HCT116 (cell line): ENCODE data around the gene DNAJC10.

ENCODE experiments used
- EGR1 ChIP-seq: IDR thresholded peaks from 2 replicates; pipeline ENCODE4 v1.6.1; 2012; ENCODE audit warnings: low read depth
- ELF1 ChIP-seq: IDR thresholded peaks from 2 replicates; pipeline ENCODE4 v1.6.1; 2012; ENCODE audit warnings: low read depth, borderline replicate concordance
- EZH2 ChIP-seq: fragments of 200-600 bp; sonication (generic); IDR thresholded peaks from 2 replicates; pipeline ENCODE4 v1.6.1; 2017; ENCODE audit warnings: antibody characterized with exemption, mixed run types
- FOSL1 ChIP-seq: IDR thresholded peaks from 2 replicates; pipeline ENCODE4 v1.6.1; 2012; ENCODE audit warnings: low read depth
- POLR2A ChIP-seq: IDR thresholded peaks from 2 replicates; pipeline ENCODE4 v1.7.0; 2011; ENCODE audit warnings: borderline replicate concordance; ENCODE audit not compliant: insufficient read depth, insufficient read length; ENCODE audit errors: extremely low read depth
- POLR2AphosphoS5 ChIP-seq: IDR thresholded peaks from 2 replicates; pipeline ENCODE4 v1.6.1; 2011; ENCODE audit warnings: mild to moderate bottlenecking, low read depth, low read length, moderate library complexity
- RAD21 ChIP-seq: IDR thresholded peaks from 2 replicates; pipeline ENCODE4 v1.6.1; 2012; ENCODE audit warnings: low read depth, mild to moderate bottlenecking
- YY1 ChIP-seq: IDR thresholded peaks from 2 replicates; pipeline ENCODE4 v1.6.1; 2011; ENCODE audit warnings: low read length, low read depth, moderate library complexity, mild to moderate bottlenecking; ENCODE audit not compliant: insufficient replicate concordance; ENCODE audit errors: extremely low read depth
- ZFX ChIP-seq: fragments of 450-650 bp; IDR thresholded peaks from 2 replicates; pipeline ENCODE4 v1.6.1; 2017
- ZNF274 ChIP-seq: fragments of 200-500 bp; sonication (Bioruptor generic); IDR thresholded peaks from 2 replicates; pipeline ENCODE4 v1.6.1; 2014; ENCODE audit warnings: mild to moderate bottlenecking, low read depth, low read length, inconsistent platforms
- TF ChIP-seq, protein P1 (sequence below), 3 experiments: fragments of 200-600 bp in 1 of 3; sonication (generic) in 1 of 3; IDR thresholded peaks in 2 of 3; conservative IDR thresholded peaks in 1 of 3; 2 replicates each; pipeline ENCODE4 v1.5.1; 2012 to 2017; ENCODE audit warnings: low read depth in 2 of 3, low read length in 2 of 3, antibody characterized with exemption in 1 of 3, borderline replicate concordance in 1 of 3, control low read depth in 1 of 3, mild to moderate bottlenecking in 1 of 3, mixed read lengths in 1 of 3, mixed run types in 1 of 3, moderate library complexity in 1 of 3; ENCODE audit not compliant: insufficient read depth in 1 of 3
- TF ChIP-seq, protein P2 (sequence below): IDR thresholded peaks from 2 replicates; pipeline ENCODE4 v1.6.1; 2012
- TF ChIP-seq, protein P3 (sequence below): IDR thresholded peaks from 2 replicates; pipeline ENCODE4 v1.6.1; 2012

DNA sequence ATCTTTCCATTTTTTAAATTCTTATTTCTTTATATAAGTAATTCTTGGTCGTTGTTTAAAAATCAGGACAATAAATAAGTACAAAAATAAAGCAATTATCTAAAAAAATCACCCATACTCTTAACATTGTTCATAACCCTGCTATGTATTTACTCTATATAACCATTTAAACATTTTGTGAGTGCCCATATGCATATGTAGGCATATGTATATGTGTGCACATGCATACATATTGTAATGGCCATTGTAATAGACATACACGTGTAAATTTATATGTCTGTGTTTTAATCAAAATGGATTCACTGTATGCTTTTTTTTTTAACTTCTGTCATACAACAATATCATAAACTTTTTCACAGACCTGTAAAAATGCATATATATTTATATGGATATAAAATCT, 25.6 kb downstream of the DNAJC10 start:
- no peak for TF ChIP-seq POLR2A
- TF ChIP-seq, protein P1, sequence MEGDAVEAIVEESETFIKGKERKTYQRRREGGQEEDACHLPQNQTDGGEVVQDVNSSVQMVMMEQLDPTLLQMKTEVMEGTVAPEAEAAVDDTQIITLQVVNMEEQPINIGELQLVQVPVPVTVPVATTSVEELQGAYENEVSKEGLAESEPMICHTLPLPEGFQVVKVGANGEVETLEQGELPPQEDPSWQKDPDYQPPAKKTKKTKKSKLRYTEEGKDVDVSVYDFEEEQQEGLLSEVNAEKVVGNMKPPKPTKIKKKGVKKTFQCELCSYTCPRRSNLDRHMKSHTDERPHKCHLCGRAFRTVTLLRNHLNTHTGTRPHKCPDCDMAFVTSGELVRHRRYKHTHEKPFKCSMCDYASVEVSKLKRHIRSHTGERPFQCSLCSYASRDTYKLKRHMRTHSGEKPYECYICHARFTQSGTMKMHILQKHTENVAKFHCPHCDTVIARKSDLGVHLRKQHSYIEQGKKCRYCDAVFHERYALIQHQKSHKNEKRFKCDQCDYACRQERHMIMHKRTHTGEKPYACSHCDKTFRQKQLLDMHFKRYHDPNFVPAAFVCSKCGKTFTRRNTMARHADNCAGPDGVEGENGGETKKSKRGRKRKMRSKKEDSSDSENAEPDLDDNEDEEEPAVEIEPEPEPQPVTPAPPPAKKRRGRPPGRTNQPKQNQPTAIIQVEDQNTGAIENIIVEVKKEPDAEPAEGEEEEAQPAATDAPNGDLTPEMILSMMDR (IDR thresholded peaks at IDR 0.05 in 2 of 3, conservative IDR thresholded peaks at IDR 0.05 in 1 of 3; ENCODE audit: borderline replicate concordance in 1 of 3, insufficient read depth in 1 of 3, low read depth in 2 of 3, low read length in 2 of 3): no peak
- TF ChIP-seq FOSL1: no peak
- TF ChIP-seq YY1: no peak
- no peak for TF ChIP-seq RAD21
- TF ChIP-seq EZH2: no peak
- TF ChIP-seq ZNF274: no peak
- no peak for TF ChIP-seq POLR2AphosphoS5
- no peak for TF ChIP-seq ELF1
- TF ChIP-seq, protein P2, sequence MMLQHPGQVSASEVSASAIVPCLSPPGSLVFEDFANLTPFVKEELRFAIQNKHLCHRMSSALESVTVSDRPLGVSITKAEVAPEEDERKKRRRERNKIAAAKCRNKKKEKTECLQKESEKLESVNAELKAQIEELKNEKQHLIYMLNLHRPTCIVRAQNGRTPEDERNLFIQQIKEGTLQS: no peak
- no peak for TF ChIP-seq ZFX
- TF ChIP-seq, protein P3, sequence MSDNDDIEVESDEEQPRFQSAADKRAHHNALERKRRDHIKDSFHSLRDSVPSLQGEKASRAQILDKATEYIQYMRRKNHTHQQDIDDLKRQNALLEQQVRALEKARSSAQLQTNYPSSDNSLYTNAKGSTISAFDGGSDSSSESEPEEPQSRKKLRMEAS: no peak
- TF ChIP-seq EGR1: no peak
